Mesendoderm (in vitro differentiated cells): ENCODE results near the gene CLSTN3.

ENCODE experiments used
- DNase-seq: peaks from one replicate; pipeline ENCODE4 v3.0.0; 2013
- H2AK5ac ChIP-seq: 2 replicates; pipeline ENCODE4 v1.6.1; 2013; ENCODE audit warnings: low read length, inconsistent platforms
- H2BK120ac ChIP-seq: 2 replicates; pipeline ENCODE4 v1.6.1; 2013; ENCODE audit warnings: low read depth, mild to moderate bottlenecking, low read length, moderate library complexity, mixed read lengths
- H2BK15ac ChIP-seq: replicated peaks from 2 replicates; pipeline ENCODE4 v1.6.1; 2013; ENCODE audit warnings: low read depth, mild to moderate bottlenecking, moderate library complexity
- H2BK5ac ChIP-seq: 2 replicates; pipeline ENCODE4 v1.6.1; 2013; ENCODE audit warnings: low read length, inconsistent platforms
- H3K18ac ChIP-seq: 2 replicates; pipeline ENCODE4 v1.6.1; 2013; ENCODE audit warnings: mild to moderate bottlenecking, low read length, mixed read lengths
- H3K23ac ChIP-seq: one replicate; pipeline ENCODE4 v1.6.1; 2013; ENCODE audit warnings: low read length
- H3K27ac ChIP-seq: 2 replicates; pipeline ENCODE4 v1.5.1; 2013; ENCODE audit warnings: low read depth, mild to moderate bottlenecking, inconsistent platforms, low read length, moderate library complexity
- H3K27me3 ChIP-seq: 2 replicates; pipeline ENCODE4 v1.6.1; 2013; ENCODE audit warnings: low read length, control low read depth, mild to moderate bottlenecking, inconsistent platforms; ENCODE audit not compliant: insufficient read depth, poor library complexity
- H3K36me3 ChIP-seq: 2 replicates; pipeline ENCODE4 v1.6.1; 2013; ENCODE audit warnings: low read length, inconsistent platforms; ENCODE audit not compliant: control insufficient read depth, insufficient read depth
- H3K4ac ChIP-seq: one replicate; pipeline ENCODE4 v1.6.1; 2013; ENCODE audit warnings: low read depth, mild to moderate bottlenecking, low read length, moderate library complexity
- H3K4me1 ChIP-seq: 2 replicates; pipeline ENCODE4 v1.6.1; 2013; ENCODE audit warnings: low read depth, low read length, inconsistent platforms; ENCODE audit not compliant: control insufficient read depth
- H3K4me2 ChIP-seq: 2 replicates; pipeline ENCODE4 v1.6.1; 2013; ENCODE audit warnings: low read length
- H3K4me3 ChIP-seq: 2 replicates; pipeline ENCODE4 v1.5.1; 2013; ENCODE audit warnings: mild to moderate bottlenecking, low read length
- H3K56ac ChIP-seq: one replicate; pipeline ENCODE4 v1.6.1; 2013; ENCODE audit warnings: low read length
- H3K79me1 ChIP-seq: 2 replicates; pipeline ENCODE4 v1.6.1; 2013; ENCODE audit warnings: low read length, inconsistent platforms
- H3K79me2 ChIP-seq: 2 replicates; pipeline ENCODE4 v1.6.1; 2013; ENCODE audit warnings: mild to moderate bottlenecking, low read length; ENCODE audit not compliant: control insufficient read depth, insufficient read depth
- H3K9ac ChIP-seq: 2 replicates; pipeline ENCODE4 v1.6.1; 2013; ENCODE audit warnings: low read length, inconsistent platforms
- H4K5ac ChIP-seq: one replicate; pipeline ENCODE4 v1.6.1; 2013; ENCODE audit warnings: low read length
- H4K8ac ChIP-seq: one replicate; pipeline ENCODE4 v1.6.1; 2013; ENCODE audit warnings: low read depth, mild to moderate bottlenecking, control low read depth, low read length, moderate library complexity
- WGBS: extraction: QIAGEN DNeasy Blood & Tissue Kit; methylation state at CpG from one replicate; pipeline ENCODE4 v1.1.7; 2013; ENCODE audit warnings: low lambda C conversion rate, missing lambda C conversion rate; ENCODE audit not compliant: insufficient coverage; ENCODE audit errors: extremely low coverage; 5-methylcytosine and 5-hydroxymethylcytosine counted together

Gene CLSTN3

GRCh38 chr12:7154901-7155470 lies 24.8 kb downstream of the CLSTN3 start:
- Histone ChIP-seq H2BK5ac (no peak overlapping the region), H4K5ac (no peak overlapping the region), H4K8ac (no peak overlapping the region), H3K27ac (no peak overlapping the region), H3K18ac (no peak overlapping the region), H3K4me2 (no peak overlapping the region), H3K36me3 (no peaks in the 10 kb centered on the region), H3K9ac (no peak overlapping the region), H3K79me1 (no peaks in the 10 kb centered on the region), H3K23ac (no peak overlapping the region), H3K56ac (no peak overlapping the region), H3K4me3 (no peak overlapping the region), H2AK5ac (no peak overlapping the region), H2BK15ac (no peak overlapping the region), H3K79me2 (no peaks in the 10 kb centered on the region), H3K4me1 (no peaks in the 10 kb centered on the region), H3K27me3 (no peaks in the 10 kb centered on the region), H3K4ac (no peak overlapping the region), H2BK120ac (no peak overlapping the region)
- DNase-seq, result no peak
- no CpG with 5 or more reads among the region's 12 CpGs for WGBS

- no peaks in the 10 kb centered on the region for H3K27me3 ChIP-seq
- H2BK15ac ChIP-seq, result no peak overlapping the region
- no peak overlapping the region for H3K23ac ChIP-seq
- H3K18ac ChIP-seq, result no peak overlapping the region
- no peaks in the 10 kb centered on the region for H3K4me1 ChIP-seq
- WGBS, result no CpG with 5 or more reads among the region's 8 CpGs
- H3K79me1 ChIP-seq, result no peaks in the 10 kb centered on the region
- no peak overlapping the region for H2AK5ac ChIP-seq
- H3K4me2 ChIP-seq, result no peak overlapping the region
- DNase-seq, result peak; percentile 8
- no peaks in the 10 kb centered on the region for H3K79me2 ChIP-seq
- H3K36me3 ChIP-seq, result no peaks in the 10 kb centered on the region
- H4K8ac ChIP-seq, result no peak overlapping the region
- H4K5ac ChIP-seq, result no peak overlapping the region
- H3K56ac ChIP-seq, result no peak overlapping the region
- H2BK5ac ChIP-seq, result no peak overlapping the region
- no peak overlapping the region for H3K9ac ChIP-seq
- no peak overlapping the region for H3K27ac ChIP-seq
- no peak overlapping the region for H3K4ac ChIP-seq
- no peak overlapping the region for H3K4me3 ChIP-seq
- no peak overlapping the region for H2BK120ac ChIP-seq
Observed at GRCh38 chr12:7155471-7156034, 25.4 kb downstream of the CLSTN3 start.

- Histone ChIP-seq H3K4me3 (no peak overlapping the region), H2BK120ac (no peak overlapping the region), H3K18ac (no peak overlapping the region), H2AK5ac (no peak overlapping the region), H3K4me2 (no peak overlapping the region), H3K56ac (no peak overlapping the region), H3K4ac (no peak overlapping the region), H3K36me3 (no peaks in the 10 kb centered on the region), H3K9ac (no peak overlapping the region), H3K79me2 (no peaks in the 10 kb centered on the region), H3K4me1 (no peaks in the 10 kb centered on the region), H2BK15ac (no peak overlapping the region), H3K27me3 (no peaks in the 10 kb centered on the region), H3K79me1 (no peaks in the 10 kb centered on the region), H2BK5ac (no peak overlapping the region), H4K8ac (no peak overlapping the region), H4K5ac (no peak overlapping the region), H3K27ac (no peak overlapping the region), H3K23ac (no peak overlapping the region)
- WGBS, result no CpG with 5 or more reads among the region's 24 CpGs
- DNase-seq, result no peak
Observed at GRCh38 chr12:7156259-7157197, 26.4 kb downstream of the CLSTN3 start.

GRCh38 chr12:7157391-7157790 lies 27.2 kb downstream of the CLSTN3 start:
- Histone ChIP-seq H4K8ac (no peak overlapping the region), H3K79me2 (no peaks in the 10 kb centered on the region), H3K9ac (no peak overlapping the region), H2BK120ac (no peak overlapping the region), H3K4me1 (no peaks in the 10 kb centered on the region), H3K27ac (no peak overlapping the region), H3K18ac (no peak overlapping the region), H2BK15ac (no peak overlapping the region), H3K23ac (no peak overlapping the region), H3K56ac (no peak overlapping the region), H3K4me2 (no peak overlapping the region), H3K4me3 (no peak overlapping the region), H4K5ac (no peak overlapping the region), H3K4ac (no peak overlapping the region), H2AK5ac (no peak overlapping the region), H3K36me3 (no peaks in the 10 kb centered on the region), H3K27me3 (no peaks in the 10 kb centered on the region), H3K79me1 (no peaks in the 10 kb centered on the region), H2BK5ac (no peak overlapping the region)
- no CpG with 5 or more reads among the region's 17 CpGs for WGBS
- no peak for DNase-seq

- no peak overlapping the region for H2BK15ac ChIP-seq
- H2BK120ac ChIP-seq, result no peak overlapping the region
- no peak overlapping the region for H3K27ac ChIP-seq
- H3K18ac ChIP-seq, result no peak overlapping the region
- no CpG with 5 or more reads among the region's 10 CpGs for WGBS
- no peak overlapping the region for H2AK5ac ChIP-seq
- no peaks in the 10 kb centered on the region for H3K79me2 ChIP-seq
- H3K4ac ChIP-seq, result no peak overlapping the region
- no peak overlapping the region for H3K9ac ChIP-seq
- no peak overlapping the region for H2BK5ac ChIP-seq
- H3K79me1 ChIP-seq, result no peaks in the 10 kb centered on the region
- no peaks in the 10 kb centered on the region for H3K4me1 ChIP-seq
- H3K4me2 ChIP-seq, result no peak overlapping the region
- no peaks in the 10 kb centered on the region for H3K36me3 ChIP-seq
- no peak for DNase-seq
- no peaks in the 10 kb centered on the region for H3K27me3 ChIP-seq
- H3K4me3 ChIP-seq, result no peak overlapping the region
- H3K23ac ChIP-seq, result no peak overlapping the region
- H4K5ac ChIP-seq, result no peak overlapping the region
- H4K8ac ChIP-seq, result no peak overlapping the region
- no peak overlapping the region for H3K56ac ChIP-seq
Observed at GRCh38 chr12:7158781-7159609, 28.8 kb downstream of the CLSTN3 start.
